ENCODE results near the gene PIM3.
A peak's percentile ranks its signal among the peaks of the same experiment; 100 is the strongest.

The PIM3 gene

GRCh38 chr22:49999946-50000586, 39.5 kb downstream of the PIM3 start:
- DNase-seq (ENCODE audit: extremely low read depth in 1 of 2, low read depth in 1 of 2): no peak

- no peak for DNase-seq (ENCODE audit: extremely low read depth in 1 of 2, low read depth in 1 of 2)
Measured at GRCh38 chr22:50000587-50001387, 40.2 kb downstream of the PIM3 start.

- DNase-seq (ENCODE audit: extremely low read depth in 1 of 2, low read depth in 1 of 2): no peak
Measured at GRCh38 chr22:50001388-50002231, 41.0 kb downstream of the PIM3 start.

GRCh38 chr22:50002791-50003190, 42.2 kb downstream of the PIM3 start:
- DNase-seq (ENCODE audit: extremely low read depth in 1 of 2, low read depth in 1 of 2): no peak

- DNase-seq (ENCODE audit: extremely low read depth in 1 of 2, low read depth in 1 of 2): no peak
Measured at GRCh38 chr22:50004918-50005317, 44.3 kb downstream of the PIM3 start.

GRCh38 chr22:50007057-50007511, 46.5 kb downstream of the PIM3 start:
- no peak for DNase-seq (ENCODE audit: extremely low read depth in 1 of 2, low read depth in 1 of 2)

GRCh38 chr22:50008151-50009040, 47.8 kb downstream of the PIM3 start:
- no peak for DNase-seq (ENCODE audit: extremely low read depth in 1 of 2, low read depth in 1 of 2)

- no peak for DNase-seq (ENCODE audit: extremely low read depth in 1 of 2, low read depth in 1 of 2)
Measured at GRCh38 chr22:50009251-50009650, 48.7 kb downstream of the PIM3 start.

- DNase-seq (ENCODE audit: extremely low read depth in 1 of 2, low read depth in 1 of 2): no peak
Measured at GRCh38 chr22:50009765-50010675, 49.4 kb downstream of the PIM3 start.

- DNase-seq (ENCODE audit: extremely low read depth in 1 of 2, low read depth in 1 of 2): peak in 1 of 2 donors; percentile 29
Measured at GRCh38 chr22:50010676-50011446, 50.3 kb downstream of the PIM3 start.

- DNase-seq (ENCODE audit: extremely low read depth in 1 of 2, low read depth in 1 of 2): no peak
Measured at GRCh38 chr22:50011447-50012210, 51.1 kb downstream of the PIM3 start.

- DNase-seq (ENCODE audit: extremely low read depth in 1 of 2, low read depth in 1 of 2): no peak
Measured at GRCh38 chr22:50012211-50013181, 51.9 kb downstream of the PIM3 start, which contains the start of gene IL17REL. TSS of gene IL17REL (minus strand) at chr22:50012765. CDS start at chr22:50012646, 119 bp downstream.

Measured in stimulated activated CD8-positive, alpha-beta memory T cell treated with anti-CD3 and anti-CD28 coated beads, Interleukin-7, amount 100 ng/mL, for 48 hours (primary cell).